ENCODE results near the gene PCDHGB7. TPM values are rescaled to one million over a fixed set of nuclear protein-coding genes. Genes with fewer than 3 reads are reported as not detected.

Gene PCDHGB7
- total and polyA plus RNA-seq, 2 donors (not counting 1 experiment from before 2014, with no cell fraction given) = 0.12 to 2.2 TPM

- Mint-ChIP-seq H3K27me3 (peaks cover 52% of the 10 kb centered on the region), H3K9me3 (ENCODE audit: insufficient read depth) (peaks cover 12% of the 10 kb centered on the region), H3K4me3 (peak within 1 kb of the TSS; percentile 65), H3K27ac (no peak within 1 kb of the TSS), H3K4me1 (peaks cover 8% of the 10 kb centered on the region)
- WGBS (ENCODE audit: insufficient coverage) = 40% methylated on average over 25 of the region's 27 CpGs
- Histone ChIP-seq H3K4me2 (replicated peaks; ENCODE audit: low read depth, low read length, poor library complexity, severe bottlenecking) (peak within 1 kb of the TSS; percentile 14), H3K9me3 (ENCODE audit: control extremely low read depth in 1 of 3, control insufficient read depth in 2 of 3, insufficient read depth in 1 of 3, low read length in 2 of 3) (peaks cover 0 to 65% (median 49%) of the 10 kb centered on the region in 3 donors), H3K36me3 (replicated peaks in 1 of 2; ENCODE audit: control extremely low read depth in 1 of 2, control insufficient read depth in 1 of 2, extremely low read depth in 1 of 2, insufficient read depth in 2 of 2, low read length in 1 of 2) (no peaks in the 10 kb centered on the region), H4K20me1 (ENCODE audit: control insufficient read depth, insufficient read depth, low read length, poor library complexity, severe bottlenecking) (no peaks in the 10 kb centered on the region), H3K27ac (ENCODE audit: low read length in 2 of 2) (no peak within 1 kb of the TSS), H3K4me1 (ENCODE audit: control insufficient read depth in 2 of 2, insufficient read depth in 2 of 2, low read length in 2 of 2) (peaks cover 0 to 5% of the 10 kb centered on the region in 2 donors), H3K79me2 (ENCODE audit: control insufficient read depth, insufficient read depth, low read length) (no peaks in the 10 kb centered on the region), H3K9ac (ENCODE audit: low read length) (no peak within 1 kb of the TSS), H3K27me3 (replicated peaks in 1 of 4; ENCODE audit: control extremely low read depth in 1 of 4, control insufficient read depth in 3 of 4, insufficient read depth in 4 of 4, low read length in 3 of 4) (peaks cover 0 to 66% (median 33%) of the 10 kb centered on the region in 4 experiments), H3K4me3 (ENCODE audit: control extremely low read depth in 1 of 5, extremely low read depth in 1 of 5, insufficient read depth in 1 of 5, low read depth in 2 of 5, low read length in 4 of 5) (peak within 1 kb of the TSS in 1 of 5 experiments; percentile 10), H2AFZ (ENCODE audit: insufficient read depth, low read depth, low read length, poor library complexity, severe bottlenecking) (peak within 1 kb of the TSS; percentile 38)
- POLR2A ChIA-PET = no interaction called here
- DNase-seq (no peak), ATAC-seq (ENCODE audit: low read depth) (no peak)
- CTCF ChIA-PET = interaction anchor here (0.6 to 2.0 kb wide), 4 partner anchors 34 to 641 kb away, joined by 3 to 5 read pairs (median 4); partner anchors contain the start of gene PCDHGB6
- intact Hi-C loops (cut with micrococcal nuclease) = no loop called here
- TF ChIP-seq EZH2 (IDR thresholded peaks at IDR 0.05; ENCODE audit: borderline replicate concordance, insufficient read depth, low read depth, low read length, poor library complexity, severe bottlenecking) = no peak
- peak; percentile 41 for TF ChIP-seq CTCF (IDR thresholded peaks at IDR 0.05)
Measured at GRCh38 chr5:141373673-141374317, 43.7 kb upstream of the PCDHGB7 start, which contains the start of gene PCDHGA6. TSS of gene PCDHGA6 (plus strand) at chr5:141373891. CDS start at chr5:141374084, 193 bp downstream.

GRCh38 chr5:141374627-141375026 lies 42.9 kb upstream of the PCDHGB7 start:
- no peak for DNase-seq
- no peaks in the 10 kb centered on the region for H3K79me2 ChIP-seq (ENCODE audit: control insufficient read depth, insufficient read depth, low read length)
- Mint-ChIP-seq H3K27me3 (peaks cover 47% of the 10 kb centered on the region), H3K9me3 (ENCODE audit: insufficient read depth) (peaks cover 12% of the 10 kb centered on the region), H3K27ac (no peak overlapping the region), H3K4me3 (no peak overlapping the region), H3K4me1 (peaks cover 8% of the 10 kb centered on the region)
- no peak overlapping the region for H3K4me2 ChIP-seq (replicated peaks; ENCODE audit: low read depth, low read length, poor library complexity, severe bottlenecking)
- H4K20me1 ChIP-seq (ENCODE audit: control insufficient read depth, insufficient read depth, low read length, poor library complexity, severe bottlenecking) = no peaks in the 10 kb centered on the region
- 69% methylated on average over 14 of the region's 14 CpGs for WGBS (ENCODE audit: insufficient coverage)
- ChIA-PET CTCF (interaction anchor here (0.6 to 2.0 kb wide), 4 partner anchors 33 to 640 kb away, joined by 3 to 5 read pairs (median 4); partner anchors contain the start of gene PCDHGB6), POLR2A (no interaction called here)
- intact Hi-C loops (cut with micrococcal nuclease) = no loop called here
- ATAC-seq (ENCODE audit: low read depth) = no peak
- no peak overlapping the region for H3K27ac ChIP-seq (ENCODE audit: low read length in 2 of 2)
- H3K4me1 ChIP-seq (ENCODE audit: control insufficient read depth in 2 of 2, insufficient read depth in 2 of 2, low read length in 2 of 2) = peaks cover 0 to 5% of the 10 kb centered on the region in 2 donors
- no peak for TF ChIP-seq EZH2 (IDR thresholded peaks at IDR 0.05; ENCODE audit: borderline replicate concordance, insufficient read depth, low read depth, low read length, poor library complexity, severe bottlenecking)
- no peak for TF ChIP-seq CTCF (IDR thresholded peaks at IDR 0.05)
- H3K27me3 ChIP-seq (replicated peaks in 1 of 4; ENCODE audit: control extremely low read depth in 1 of 4, control insufficient read depth in 3 of 4, insufficient read depth in 4 of 4, low read length in 3 of 4) = peaks cover 0 to 63% (median 33%) of the 10 kb centered on the region in 4 experiments
- H3K36me3 ChIP-seq (replicated peaks in 1 of 2; ENCODE audit: control extremely low read depth in 1 of 2, control insufficient read depth in 1 of 2, extremely low read depth in 1 of 2, insufficient read depth in 2 of 2, low read length in 1 of 2) = no peaks in the 10 kb centered on the region
- H3K9me3 ChIP-seq (ENCODE audit: control extremely low read depth in 1 of 3, control insufficient read depth in 2 of 3, insufficient read depth in 1 of 3, low read length in 2 of 3) = peaks cover 0 to 65% (median 49%) of the 10 kb centered on the region in 3 donors
- no peak overlapping the region for H2AFZ ChIP-seq (ENCODE audit: insufficient read depth, low read depth, low read length, poor library complexity, severe bottlenecking)
- H3K9ac ChIP-seq (ENCODE audit: low read length) = no peak overlapping the region
- H3K4me3 ChIP-seq (ENCODE audit: control extremely low read depth in 1 of 5, extremely low read depth in 1 of 5, insufficient read depth in 1 of 5, low read depth in 2 of 5, low read length in 4 of 5) = no peak overlapping the region

Data from B cell (primary cell).